HEK293 (cell line): ENCODE results near the gene PPIP5K2.

ENCODE experiments used
- CTCF ChIA-PET: fragments of 350-600 bp; formaldehyde crosslinking; extraction: SDS; loops from one replicate; lab custom pipeline; 2021; ENCODE audit warnings: antibody characterized with exemption; lab: Yijun Ruan, JAX
- POLR2A ChIA-PET: fragments of 300-600 bp; formaldehyde crosslinking; extraction: SDS; loops from one replicate; lab custom pipeline; 2020; ENCODE audit warnings: antibody characterized with exemption, inconsistent platforms; lab: Yijun Ruan, JAX
- H3K27ac ChIP-seq: fragments of 200-500 bp; sonication (Bioruptor generic); 2 replicates; pipeline ENCODE4 v1.5.1; 2014; ENCODE audit warnings: low read depth, low read length, control low read depth, inconsistent platforms; ENCODE audit errors: extremely low read depth
- H3K36me3 ChIP-seq, 2 experiments: fragments of 200-500 bp in 1 of 2; sonication (Bioruptor generic) in 1 of 2; 1 replicate in 1 of 2; 2 replicates in 1 of 2; pipeline ENCODE4 v1.5.1; 2014 to 2017; ENCODE audit warnings: inconsistent platforms in 2 of 2, low read length in 2 of 2; ENCODE audit not compliant: control insufficient read depth in 2 of 2, insufficient read depth in 1 of 2
- H3K4me1 ChIP-seq: fragments of 200-500 bp; sonication (Bioruptor generic); 2 replicates; pipeline ENCODE4 v1.5.1; 2014; ENCODE audit warnings: mild to moderate bottlenecking, low read length, inconsistent platforms; ENCODE audit not compliant: control insufficient read depth, insufficient read depth
- H3K4me3 ChIP-seq: 2 replicates; pipeline ENCODE4 v1.5.1; 2011; ENCODE audit warnings: low read depth, mild to moderate bottlenecking, control low read depth, low read length, moderate library complexity
- H3K9me3 ChIP-seq: fragments of 200-500 bp; sonication (Bioruptor generic); 2 replicates; pipeline ENCODE4 v1.5.1; 2014; ENCODE audit warnings: low read depth, low read length, inconsistent platforms; ENCODE audit not compliant: control insufficient read depth, insufficient read depth
- BCL11B ChIP-seq: fragments of 450-650 bp; formaldehyde crosslinking; IDR thresholded peaks from 2 replicates; pipeline ENCODE4 v1.5.1; 2016; ENCODE audit warnings: low read depth, missing biosample characterization, missing genetic modification characterization
- FEZF1 ChIP-seq: fragments of 450-650 bp; formaldehyde crosslinking; IDR thresholded peaks from 2 replicates; pipeline ENCODE4 v1.5.1; 2016; ENCODE audit warnings: missing biosample characterization, missing genetic modification characterization
- GLI2 ChIP-seq: fragments of 450-650 bp; formaldehyde crosslinking; IDR thresholded peaks from 2 replicates; pipeline ENCODE4; 2017; ENCODE audit warnings: missing biosample characterization, missing genetic modification characterization, low read depth, borderline replicate concordance
- HOXA7 ChIP-seq: sonication (generic); formaldehyde crosslinking; IDR thresholded peaks from 2 replicates; pipeline ENCODE4 v1.8.1; 2022; ENCODE audit warnings: missing genetic modification reagents, borderline replicate concordance
- HOXC10 ChIP-seq: sonication (generic); formaldehyde crosslinking; IDR thresholded peaks from 2 replicates; pipeline ENCODE4 v1.8.1; 2023; ENCODE audit warnings: mild to moderate bottlenecking, missing genetic modification reagents
- KLF1 ChIP-seq: fragments of 450-650 bp; formaldehyde crosslinking; IDR thresholded peaks from 2 replicates; pipeline ENCODE4 v1.5.1; 2016; ENCODE audit warnings: missing biosample characterization, missing genetic modification characterization
- SCRT2 ChIP-seq: fragments of 450-650 bp; formaldehyde crosslinking; IDR thresholded peaks from 2 replicates; pipeline ENCODE4 v1.5.1; 2016; ENCODE audit warnings: missing biosample characterization, missing genetic modification characterization
- ZBTB8A ChIP-seq: fragments of 450-650 bp; formaldehyde crosslinking; IDR thresholded peaks from 2 replicates; pipeline ENCODE4 v1.5.1; 2016; ENCODE audit warnings: missing biosample characterization, missing genetic modification characterization
- ZFHX2 ChIP-seq: fragments of 450-650 bp; formaldehyde crosslinking; conservative IDR thresholded peaks from 2 replicates; pipeline ENCODE4 v1.5.1; 2016; ENCODE audit warnings: missing biosample characterization, missing genetic modification characterization
- ZFP69B ChIP-seq: fragments of 450-650 bp; formaldehyde crosslinking; IDR thresholded peaks from 2 replicates; pipeline ENCODE4 v1.5.1; 2016; ENCODE audit warnings: missing biosample characterization, missing genetic modification characterization
- ZNF138 ChIP-seq: fragments of 450-650 bp; formaldehyde crosslinking; IDR thresholded peaks from 2 replicates; pipeline ENCODE4 v1.5.1; 2016; ENCODE audit warnings: missing biosample characterization, missing genetic modification characterization, borderline replicate concordance
- ZNF169 ChIP-seq: fragments of 450-650 bp; formaldehyde crosslinking; IDR thresholded peaks from 2 replicates; pipeline ENCODE4 v1.5.1; 2016; ENCODE audit warnings: missing biosample characterization, missing genetic modification characterization
- ZNF184 ChIP-seq: fragments of 450-650 bp; IDR thresholded peaks from 2 replicates; pipeline ENCODE4 v1.5.1; 2018; ENCODE audit warnings: missing biosample characterization, mild to moderate bottlenecking, missing genetic modification characterization
- ZNF221 ChIP-seq: fragments of 450-650 bp; formaldehyde crosslinking; IDR thresholded peaks from 2 replicates; pipeline ENCODE4 v1.5.1; 2017; ENCODE audit warnings: missing biosample characterization, missing genetic modification characterization, borderline replicate concordance
- ZNF350 ChIP-seq: fragments of 450-650 bp; formaldehyde crosslinking; IDR thresholded peaks from 2 replicates; pipeline ENCODE4 v1.5.0; 2017; ENCODE audit warnings: missing biosample characterization, mild to moderate bottlenecking, missing genetic modification characterization
- ZNF398 ChIP-seq: fragments of 450-650 bp; formaldehyde crosslinking; IDR thresholded peaks from 2 replicates; pipeline ENCODE4 v1.5.1; 2017; ENCODE audit warnings: missing biosample characterization, missing genetic modification characterization
- ZNF548 ChIP-seq: fragments of 450-650 bp; formaldehyde crosslinking; IDR thresholded peaks from 2 replicates; pipeline ENCODE4 v1.5.1; 2016; ENCODE audit warnings: missing biosample characterization, missing genetic modification characterization
- ZNF560 ChIP-seq: fragments of 450-650 bp; formaldehyde crosslinking; IDR thresholded peaks from 2 replicates; pipeline ENCODE4 v1.5.1; 2017; ENCODE audit warnings: missing biosample characterization, missing genetic modification characterization, borderline replicate concordance
- ZNF600 ChIP-seq: fragments of 450-650 bp; formaldehyde crosslinking; IDR thresholded peaks from 2 replicates; pipeline ENCODE4 v1.5.1; 2016; ENCODE audit warnings: missing biosample characterization, missing genetic modification characterization
- ZNF645 ChIP-seq: fragments of 450-650 bp; formaldehyde crosslinking; IDR thresholded peaks from 2 replicates; pipeline ENCODE4; 2016; ENCODE audit warnings: missing biosample characterization, missing genetic modification characterization
- ZNF677 ChIP-seq: fragments of 450-650 bp; IDR thresholded peaks from 2 replicates; pipeline ENCODE4 v1.5.0; 2018; ENCODE audit warnings: missing biosample characterization, mild to moderate bottlenecking, missing genetic modification characterization, moderate library complexity
- ZNF692 ChIP-seq: fragments of 450-650 bp; formaldehyde crosslinking; IDR thresholded peaks from 2 replicates; pipeline ENCODE4 v1.5.1; 2016; ENCODE audit warnings: missing biosample characterization, missing genetic modification characterization
- ZNF843 ChIP-seq: fragments of 450-650 bp; formaldehyde crosslinking; IDR thresholded peaks from 2 replicates; pipeline ENCODE4 v1.5.1; 2016; ENCODE audit warnings: missing biosample characterization, missing genetic modification characterization
- ZSCAN30 ChIP-seq: fragments of 450-650 bp; IDR thresholded peaks from 2 replicates; pipeline ENCODE4 v1.5.1; 2018; ENCODE audit warnings: missing biosample characterization, mild to moderate bottlenecking, missing genetic modification characterization, moderate library complexity
- ZSCAN5A ChIP-seq: fragments of 450-650 bp; formaldehyde crosslinking; IDR thresholded peaks from 2 replicates; pipeline ENCODE4 v1.5.1; 2016; ENCODE audit warnings: missing biosample characterization, missing genetic modification characterization

PPIP5K2 gene

GRCh38 chr5:103117471-103117991 is 2.6 kb upstream of the PPIP5K2 start:
- POLR2A ChIA-PET: no interaction called here
- no peak for TF ChIP-seq ZSCAN5A (tag by site-specific recombination)
- no peak for TF ChIP-seq ZNF692 (tag by site-specific recombination)
- TF ChIP-seq ZNF221 (tag by site-specific recombination): no peak
- no peak for TF ChIP-seq ZSCAN30 (tag by site-specific recombination)
- no peak for TF ChIP-seq HOXA7 (CRISPR knock-in tag)
- no peak for TF ChIP-seq ZNF138 (tag by site-specific recombination)
- no peak for TF ChIP-seq GLI2 (tag by site-specific recombination)
- no peak for TF ChIP-seq ZNF548
- TF ChIP-seq FEZF1 (tag by site-specific recombination): no peak
- TF ChIP-seq ZFHX2 (tag by site-specific recombination): no peak
- no peak for TF ChIP-seq HOXC10
- no peak for TF ChIP-seq KLF1 (tag by site-specific recombination)
- TF ChIP-seq ZNF350 (tag by site-specific recombination): no peak
- TF ChIP-seq ZNF677 (tag by site-specific recombination): no peak
- no peak for TF ChIP-seq BCL11B (tag by site-specific recombination)
- TF ChIP-seq SCRT2 (tag by site-specific recombination): no peak
- TF ChIP-seq ZNF600 (tag by site-specific recombination): no peak
- no peak for TF ChIP-seq ZNF560 (tag by site-specific recombination)
- TF ChIP-seq ZNF645 (tag by site-specific recombination): no peak
- no peak overlapping the region for H3K27ac ChIP-seq
- CTCF ChIA-PET: no interaction called here
- H3K4me3 ChIP-seq: no peak overlapping the region
- peaks cover 12% of the 10 kb centered on the region for H3K4me1 ChIP-seq
- H3K9me3 ChIP-seq: no peaks in the 10 kb centered on the region
- H3K36me3 ChIP-seq: no peaks in the 10 kb centered on the region

- no peaks in the 10 kb centered on the region for H3K36me3 ChIP-seq
- TF ChIP-seq ZFHX2 (tag by site-specific recombination): no peak
- TF ChIP-seq ZBTB8A (tag by site-specific recombination): no peak
- no peak for TF ChIP-seq SCRT2 (tag by site-specific recombination)
- no peak for TF ChIP-seq ZNF398 (tag by site-specific recombination)
- TF ChIP-seq ZFP69B (tag by site-specific recombination): peak; percentile 89
- no peak for TF ChIP-seq ZNF184 (tag by site-specific recombination)
- peak; percentile 95 for TF ChIP-seq ZNF692 (tag by site-specific recombination)
- no peak for TF ChIP-seq ZNF169 (tag by site-specific recombination)
- TF ChIP-seq ZNF843 (tag by site-specific recombination): no peak
- peak overlapping the region; percentile 76 for H3K4me3 ChIP-seq
- peaks cover 10% of the 10 kb centered on the region for H3K4me1 ChIP-seq
- ChIA-PET POLR2A (interaction anchor here (1.0 to 3.0 kb wide), 3 partner anchors 139 to 365 kb away, joined by 3 to 22 read pairs (median 6); partner anchors contain the start of gene MACIR), CTCF (interaction anchor here (0.8 kb wide), 1 partner anchor 154 kb away, joined by 4 read pairs; no protein-coding TSS in a partner anchor)
- H3K9me3 ChIP-seq: no peaks in the 10 kb centered on the region
- peak overlapping the region; percentile 90 for H3K27ac ChIP-seq
These were observed 884 bp upstream of the PPIP5K2 start for GRCh38 chr5:103119070-103119764.
